CD4-positive, alpha-beta memory T cell (primary cell): ENCODE measurements around the gene CD28. TPM values are rescaled to one million over a fixed set of nuclear protein-coding genes. Genes with fewer than 3 reads are reported as not detected.
A peak's percentile ranks its signal among the peaks of the same experiment; 100 is the strongest.
"Not testable (repeated sequence)": the region's sequence is repeated elsewhere in the genome, so short reads cannot be mapped to it uniquely, and the experiment has no call there.

Experiments
- CTCF ChIA-PET: fragments of 350-600 bp; sonication (Branson Sonifier 250); formaldehyde crosslinking; loops from one replicate; lab custom pipeline; 2021; ENCODE audit warnings: inconsistent platforms; ENCODE audit not compliant: partially characterized antibody; lab: Charles Lee
- POLR2A ChIA-PET: fragments of 350-600 bp; sonication (Branson Sonifier 250); formaldehyde crosslinking; loops from one replicate; lab custom pipeline; 2021; ENCODE audit not compliant: partially characterized antibody; lab: Charles Lee
- DNase-seq, 5 donors: peaks; one replicate each; pipeline versions ENCODE4 v3.0.0 to v3.0.0-alpha.2; 2020 to 2022; ENCODE audit warnings: mixed read lengths in 1 of 5
- H3K27ac ChIP-seq: one replicate; pipeline ENCODE4 v1.7.0; 2013; ENCODE audit warnings: low read depth, low read length
- H3K27me3 ChIP-seq: 2 replicates; pipeline ENCODE4 v1.7.0; 2013; ENCODE audit warnings: mild to moderate bottlenecking, low read length, moderate library complexity; ENCODE audit not compliant: insufficient read depth
- H3K36me3 ChIP-seq: 2 replicates; pipeline ENCODE4 v1.7.0; 2013; ENCODE audit warnings: mild to moderate bottlenecking, low read length, moderate library complexity; ENCODE audit not compliant: insufficient read depth
- H3K4me1 ChIP-seq: 2 replicates; pipeline ENCODE4 v1.7.0; 2013; ENCODE audit warnings: mild to moderate bottlenecking, low read length, moderate library complexity; ENCODE audit not compliant: insufficient read depth
- H3K4me3 ChIP-seq, 2 donors: one replicate each; pipeline ENCODE4 v1.7.0; 2013; ENCODE audit warnings: low read length in 2 of 2, mild to moderate bottlenecking in 1 of 2
- H3K9me3 ChIP-seq, 2 donors: one replicate each; pipeline ENCODE4 v1.7.0; 2013; ENCODE audit warnings: low read length in 2 of 2, control low read depth in 1 of 2; ENCODE audit not compliant: control insufficient read depth in 1 of 2
- H3K27ac Mint-ChIP-seq, 7 donors: one replicate each; pipeline ENCODE4 v1.8.0; 2020 to 2021; ENCODE audit warnings: mixed read lengths in 7 of 7, mild to moderate bottlenecking in 6 of 7, inconsistent platforms in 3 of 7, moderate library complexity in 3 of 7
- H3K27me3 Mint-ChIP-seq, 2 donors: one replicate each; pipeline ENCODE4 v1.8.0; 2020 to 2021; ENCODE audit warnings: mixed read lengths in 2 of 2
- H3K36me3 Mint-ChIP-seq, 2 donors: one replicate each; pipeline ENCODE4 v1.8.0; 2020 to 2021; ENCODE audit warnings: mixed read lengths in 2 of 2, inconsistent platforms in 1 of 2, mild to moderate bottlenecking in 1 of 2
- H3K4me1 Mint-ChIP-seq, 4 donors: one replicate each; pipeline ENCODE4 v1.8.0; 2020 to 2021; ENCODE audit warnings: mixed read lengths in 4 of 4, mild to moderate bottlenecking in 1 of 4
- H3K4me3 Mint-ChIP-seq, 8 donors: one replicate each; pipeline ENCODE4 v1.8.0; 2020 to 2021; ENCODE audit warnings: mixed read lengths in 8 of 8, mild to moderate bottlenecking in 7 of 8, moderate library complexity in 6 of 8, inconsistent platforms in 3 of 8
- H3K9me3 Mint-ChIP-seq, 8 donors: one replicate each; pipeline ENCODE4 v1.8.0; 2020 to 2021; ENCODE audit warnings: mixed read lengths in 8 of 8, mild to moderate bottlenecking in 5 of 8, inconsistent platforms in 3 of 8, moderate library complexity in 1 of 8
- intact Hi-C: fragments of 100-400 bp; cut with micrococcal nuclease; formaldehyde crosslinking; loops from one replicate; pipeline ENCODE4 v1.15.1; 2023
- polyA plus RNA-seq, 2 donors: library from polyadenylated mRNA; unstranded; fragments of 300-500 nt; fragmentation: Illumina TruSeq; gene quantifications; one replicate each; pipeline ENCODE4 v1.2.3, GENCODE V29; 2021
- total RNA-seq, 2 experiments: library from RNA; stranded (reverse); gene quantifications; one replicate each; pipeline ENCODE4 v1.2.3, GENCODE V29; 2021

The CD28 gene
- total and polyA plus RNA-seq, 4 experiments from 2014 or later = 80.0 to 222 (median 167) TPM

DNA sequence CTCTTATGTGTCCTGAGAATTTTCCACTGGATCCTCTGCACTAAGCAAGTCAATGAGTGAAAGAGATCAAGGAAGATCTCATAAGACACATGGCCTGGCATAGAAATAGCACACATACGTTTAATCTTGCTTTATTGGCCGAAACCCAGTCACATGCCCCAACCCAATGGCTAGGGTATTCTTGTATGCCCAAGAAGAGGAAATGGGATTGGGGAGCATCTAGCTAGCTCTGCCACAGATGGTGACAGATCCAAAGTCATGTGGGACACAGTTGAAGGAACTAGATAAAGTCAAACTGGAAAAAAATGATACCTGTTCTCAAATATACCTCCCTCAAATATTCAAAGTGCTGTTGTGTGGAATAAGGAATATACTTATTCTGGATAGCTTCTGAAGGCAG is 74.7 kb downstream of the CD28 start:
- H3K36me3 Mint-ChIP-seq = no peaks in the 10 kb centered on the region
- intact Hi-C loops = no loop called here
- POLR2A ChIA-PET = interaction anchor here (0.6 to 4.4 kb wide), 5 partner anchors 15 to 195 kb away, joined by 3 to 23 read pairs (median 5); no protein-coding TSS in a partner anchor

DNA sequence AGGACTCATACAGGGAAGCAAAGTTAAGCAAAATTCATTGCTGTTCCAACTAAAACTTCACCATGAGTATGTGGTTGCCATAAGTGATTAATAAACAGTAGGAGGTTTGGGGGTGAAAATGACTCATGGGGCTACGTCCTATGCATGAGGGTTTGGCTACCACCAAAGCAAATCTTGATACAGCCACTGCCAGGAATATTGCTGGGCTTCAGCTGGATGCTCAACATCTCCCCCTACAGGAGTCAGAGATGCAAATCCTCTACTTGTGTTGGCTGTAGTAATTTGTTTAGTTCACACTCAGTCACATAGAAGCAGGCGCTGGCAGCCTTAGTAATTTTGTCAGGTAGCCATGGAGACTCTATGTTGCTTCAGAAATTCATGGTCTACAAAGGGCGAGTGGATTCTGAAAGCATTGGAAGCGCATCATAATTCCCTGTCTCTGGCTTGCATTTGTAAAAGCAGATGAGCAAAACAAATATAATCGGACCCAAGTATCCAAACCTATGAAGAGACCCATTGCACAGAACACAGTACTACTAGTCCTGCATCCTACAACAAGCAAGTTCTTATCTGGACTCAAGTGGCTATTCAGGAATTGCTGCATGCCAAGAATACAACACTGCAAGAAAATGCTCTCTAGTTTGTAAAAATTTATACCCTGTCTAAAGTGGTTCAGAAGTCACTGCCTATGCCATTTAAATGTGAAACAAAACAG is 76.0 kb downstream of the CD28 start:
- Histone ChIP-seq H3K9me3 (no peaks in the 10 kb centered on the region), H3K27ac (no peak overlapping the region), H3K4me1 (peaks cover 20% of the 10 kb centered on the region), H3K4me3 (no peak overlapping the region), H3K36me3 (no peaks in the 10 kb centered on the region), H3K27me3 (no peaks in the 10 kb centered on the region)
- Mint-ChIP-seq H3K9me3 (peaks cover 0 to 2% (median 0%) of the 10 kb centered on the region in 8 donors), H3K36me3 (no peaks in the 10 kb centered on the region), H3K27ac (peak overlapping the region in 6 of 7 donors; percentile 44 to 85 (median 70)), H3K4me3 (peak overlapping the region in 3 of 8 donors; percentile 24 to 66 (median 30)), H3K4me1 (peaks cover 31 to 55% (median 40%) of the 10 kb centered on the region in 4 donors), H3K27me3 (no peaks in the 10 kb centered on the region)
- peak; percentile 67 to 79 (median 69) for DNase-seq
- ChIA-PET POLR2A (interaction anchor here (1.2 to 4.4 kb wide), 4 partner anchors 32 to 302 kb away, joined by 3 to 23 read pairs (median 12); no protein-coding TSS in a partner anchor), CTCF (interaction anchor here (0.6 to 10.1 kb wide), 20 partner anchors 10 to 301 kb away, joined by 3 to 59 read pairs (median 4); no protein-coding TSS in a partner anchor)
- intact Hi-C loops = loop anchor here (1.0 to 2.0 kb wide), 7 partner anchors 33 to 298 kb away; partner anchors contain the start of genes CD28 and RAPH1

More for the DNA sequence above, 74.7 kb downstream of the CD28 start:
- Mint-ChIP-seq H3K27ac (peak overlapping the region in 5 of 7 donors; percentile 59 to 84 (median 65)), H3K4me1 (peaks cover 31 to 55% (median 40%) of the 10 kb centered on the region in 4 donors), H3K9me3 (peaks cover 0 to 2% (median 0%) of the 10 kb centered on the region in 8 donors), H3K27me3 (no peaks in the 10 kb centered on the region), H3K4me3 (no peak overlapping the region)
- peaks cover 20% of the 10 kb centered on the region for H3K4me1 ChIP-seq
- H3K27me3 ChIP-seq = no peaks in the 10 kb centered on the region
- H3K27ac ChIP-seq = no peak overlapping the region
- no peak overlapping the region for H3K4me3 ChIP-seq
- DNase-seq = no peak
- H3K9me3 ChIP-seq = no peaks in the 10 kb centered on the region
- CTCF ChIA-PET = interaction anchor here (0.8 to 10.1 kb wide), 17 partner anchors 11 to 300 kb away, joined by 3 to 59 read pairs (median 5); no protein-coding TSS in a partner anchor
- H3K36me3 ChIP-seq = no peaks in the 10 kb centered on the region

DNA sequence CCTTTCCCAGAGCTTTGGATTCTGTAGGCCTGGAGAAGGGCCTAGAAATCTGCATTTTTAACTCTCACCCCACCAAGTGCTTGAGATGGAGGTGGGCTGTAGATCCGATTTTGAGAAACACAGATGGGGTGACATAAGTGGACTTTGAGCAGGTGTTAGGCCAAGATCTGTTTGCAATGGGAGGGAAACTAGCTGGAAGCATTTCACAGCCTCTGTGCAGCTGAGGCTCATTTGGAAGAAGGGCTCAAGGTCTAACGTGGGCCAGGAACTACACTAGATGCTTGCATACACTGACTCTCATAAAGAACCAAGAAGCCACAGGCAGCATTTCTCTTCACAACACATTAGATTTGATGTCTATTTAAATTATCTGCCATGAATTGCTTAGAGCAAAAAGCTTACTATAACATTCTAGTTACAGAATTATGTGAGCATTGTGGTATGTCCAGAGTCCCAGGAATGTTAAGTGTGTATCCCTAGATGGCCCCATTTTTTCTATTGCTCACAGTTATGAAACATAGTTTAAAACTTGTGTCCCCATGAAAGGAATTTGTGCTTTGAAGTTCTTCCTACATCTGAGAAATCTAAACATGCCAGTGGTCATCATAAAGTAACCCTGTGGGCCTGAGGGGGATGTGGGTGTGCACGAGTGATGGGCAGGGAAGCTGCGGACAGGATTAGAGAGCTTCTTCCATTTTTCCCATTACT is 77.2 kb downstream of the CD28 start:
- Mint-ChIP-seq H3K27ac (peak overlapping the region in 4 of 7 donors; percentile 54 to 65 (median 56)), H3K4me3 (peak overlapping the region in 2 of 8 donors; percentile 15 to 32), H3K4me1 (peaks cover 31 to 55% (median 40%) of the 10 kb centered on the region in 4 donors), H3K27me3 (no peaks in the 10 kb centered on the region), H3K36me3 (no peaks in the 10 kb centered on the region), H3K9me3 (peaks cover 0 to 2% (median 0%) of the 10 kb centered on the region in 8 donors)
- ChIA-PET POLR2A (interaction anchor here (0.9 to 4.4 kb wide), 5 partner anchors 20 to 126 kb away, joined by 3 to 23 read pairs (median 7); no protein-coding TSS in a partner anchor), CTCF (interaction anchor here (0.6 to 10.1 kb wide), 19 partner anchors 8 to 1210 kb away, joined by 3 to 59 read pairs (median 4); partner anchors contain the start of gene CD28)
- peaks cover 20% of the 10 kb centered on the region for H3K4me1 ChIP-seq
- no peak overlapping the region for H3K27ac ChIP-seq
- H3K9me3 ChIP-seq = no peaks in the 10 kb centered on the region
- intact Hi-C loops = loop anchor here (2.0 kb wide), 2 partner anchors 65 to 249 kb away; partner anchors contain the start of gene RAPH1
- H3K4me3 ChIP-seq = no peak overlapping the region
- H3K36me3 ChIP-seq = no peaks in the 10 kb centered on the region
- DNase-seq = no peak
- no peaks in the 10 kb centered on the region for H3K27me3 ChIP-seq

DNA sequence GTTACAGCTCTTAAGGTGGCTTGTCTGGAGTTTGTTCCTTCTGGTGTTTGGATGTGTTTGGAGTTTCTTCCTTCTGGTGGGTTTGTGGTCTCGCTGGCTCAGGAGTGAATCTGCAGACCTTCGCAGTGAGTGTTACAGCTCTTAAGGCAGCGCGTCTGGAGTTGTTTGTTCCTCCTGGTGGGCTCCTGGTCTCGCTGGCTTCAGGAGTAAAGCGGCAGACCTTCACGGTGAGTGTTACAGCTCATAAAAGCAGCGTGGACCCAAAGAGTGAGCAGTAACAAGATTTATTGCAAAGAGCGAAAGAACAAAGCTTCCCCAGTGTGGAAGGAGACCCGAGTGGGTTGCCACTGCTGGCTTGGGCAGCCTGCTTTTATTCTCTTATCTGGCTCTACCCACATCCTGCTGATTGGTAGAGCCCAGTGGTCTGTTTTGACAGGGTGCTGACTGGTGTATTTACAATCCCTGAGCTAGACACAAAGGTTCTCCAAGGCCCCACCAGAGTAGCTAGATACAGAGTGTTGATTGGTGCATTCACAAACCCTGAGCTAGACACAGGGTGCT is 78.4 kb downstream of the CD28 start:
- H3K9me3 Mint-ChIP-seq, H3K27me3 Mint-ChIP-seq, H3K9me3 ChIP-seq, DNase-seq, H3K36me3 ChIP-seq, H3K4me3 ChIP-seq, H3K27me3 ChIP-seq, H3K36me3 Mint-ChIP-seq, intact Hi-C loops, H3K27ac ChIP-seq: not testable (repeated sequence)
- POLR2A ChIA-PET = interaction anchor here (1.1 kb wide), 1 partner anchor 125 kb away, joined by 3 read pairs; no protein-coding TSS in a partner anchor
- CTCF ChIA-PET = interaction anchor here (1.2 to 10.1 kb wide), 7 partner anchors 8 to 301 kb away, joined by 3 to 59 read pairs (median 9); no protein-coding TSS in a partner anchor
- peaks cover 25 to 47% (median 32%) of the 10 kb centered on the region in 4 donors for H3K4me1 Mint-ChIP-seq
- peak overlapping the region in 2 of 7 donors; percentile 62 to 87 for H3K27ac Mint-ChIP-seq
- peak overlapping the region in 7 of 8 donors; percentile 0 to 66 (median 61) for H3K4me3 Mint-ChIP-seq
- peaks cover 13% of the 10 kb centered on the region for H3K4me1 ChIP-seq

DNA sequence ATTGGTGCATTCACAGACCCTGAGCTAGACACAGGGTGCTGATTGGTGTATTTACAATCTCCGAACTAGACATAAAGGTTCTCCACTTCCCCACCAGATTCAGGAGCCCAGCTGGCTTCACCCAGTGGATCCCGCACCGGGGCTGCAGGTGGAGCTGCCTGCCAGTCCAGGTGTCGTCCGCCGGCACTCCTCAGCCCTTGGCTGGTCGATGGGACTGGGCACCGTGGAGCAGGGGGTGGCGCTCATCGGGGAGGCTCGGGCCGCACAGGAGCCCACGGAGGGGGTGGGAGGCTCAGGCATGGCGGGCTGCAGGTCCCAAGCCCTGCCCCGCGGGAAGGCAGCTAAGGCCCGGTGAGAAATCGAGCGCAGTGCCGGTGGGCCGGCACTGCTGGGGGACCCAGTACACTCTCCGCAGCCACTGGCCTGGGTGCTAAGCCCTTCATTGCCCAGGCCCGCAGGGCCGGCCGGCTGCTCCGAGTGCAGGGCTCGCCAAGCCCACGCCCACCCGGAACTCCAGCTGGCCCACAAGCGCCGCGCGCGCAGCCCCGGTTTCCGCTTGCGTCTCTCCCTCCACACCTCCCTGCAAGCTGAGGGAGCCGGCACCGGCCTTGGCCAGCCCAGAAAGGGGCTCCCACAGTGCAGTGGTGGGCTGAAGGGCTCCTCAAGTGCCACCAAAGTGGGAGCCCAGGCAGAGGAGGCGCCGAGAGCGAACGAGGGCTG is 79.1 kb downstream of the CD28 start:
- H3K4me3 Mint-ChIP-seq, H3K27me3 Mint-ChIP-seq, H3K36me3 ChIP-seq, DNase-seq, H3K9me3 ChIP-seq, H3K9me3 Mint-ChIP-seq, H3K4me3 ChIP-seq, H3K4me1 ChIP-seq, H3K27ac ChIP-seq, H3K27ac Mint-ChIP-seq, H3K36me3 Mint-ChIP-seq, intact Hi-C loops, H3K27me3 ChIP-seq: not testable (repeated sequence)
- ChIA-PET POLR2A (interaction anchor here (1.6 kb wide), 1 partner anchor 305 kb away, joined by 3 read pairs; no protein-coding TSS in a partner anchor), CTCF (interaction anchor here (0.6 to 10.1 kb wide), 2 partner anchors 29 to 145 kb away, joined by 3 to 59 read pairs; no protein-coding TSS in a partner anchor)
- peaks cover 19 to 39% (median 28%) of the 10 kb centered on the region in 4 donors for H3K4me1 Mint-ChIP-seq
